Hepatocyte (in vitro differentiated cells): ENCODE measurements around the gene LILRB2.

Experiments used
- CTCF ChIP-seq: fragments of 200-600 bp; sonication (generic); IDR thresholded peaks from 2 replicates; pipeline ENCODE4 v1.5.1; 2016; ENCODE audit warnings: antibody characterized with exemption, mild to moderate bottlenecking; ENCODE audit not compliant: poor library complexity
- EZH2 ChIP-seq: fragments of 200-600 bp; sonication (generic); IDR thresholded peaks from 2 replicates; pipeline ENCODE4 v1.6.1; 2016; ENCODE audit warnings: antibody characterized with exemption, mild to moderate bottlenecking, borderline replicate concordance
- EZH2phosphoT487 ChIP-seq: fragments of 200-600 bp; sonication (generic); IDR thresholded peaks from one replicate; pipeline ENCODE4 v1.6.1; 2018; ENCODE audit warnings: antibody characterized with exemption, mild to moderate bottlenecking, low read depth, moderate library complexity; ENCODE audit not compliant: unreplicated experiment, severe bottlenecking

- TF ChIP-seq CTCF, result no peak
- TF ChIP-seq EZH2, result no peak
- TF ChIP-seq EZH2phosphoT487, result no peak
Observed at GRCh38 chr19:54275951-54276350, 5.0 kb downstream of the LILRB2 start.
